Ishikawa (cell line): ENCODE data around the gene VPS11.

Experiments
- TCF12 ChIP-seq: IDR thresholded peaks from 2 replicates; pipeline ENCODE4 v1.6.1; 2012; ENCODE audit warnings: low read depth
- TF ChIP-seq, protein P1 (sequence below): IDR thresholded peaks from 2 replicates; pipeline ENCODE4 v1.6.1; 2012

DNA sequence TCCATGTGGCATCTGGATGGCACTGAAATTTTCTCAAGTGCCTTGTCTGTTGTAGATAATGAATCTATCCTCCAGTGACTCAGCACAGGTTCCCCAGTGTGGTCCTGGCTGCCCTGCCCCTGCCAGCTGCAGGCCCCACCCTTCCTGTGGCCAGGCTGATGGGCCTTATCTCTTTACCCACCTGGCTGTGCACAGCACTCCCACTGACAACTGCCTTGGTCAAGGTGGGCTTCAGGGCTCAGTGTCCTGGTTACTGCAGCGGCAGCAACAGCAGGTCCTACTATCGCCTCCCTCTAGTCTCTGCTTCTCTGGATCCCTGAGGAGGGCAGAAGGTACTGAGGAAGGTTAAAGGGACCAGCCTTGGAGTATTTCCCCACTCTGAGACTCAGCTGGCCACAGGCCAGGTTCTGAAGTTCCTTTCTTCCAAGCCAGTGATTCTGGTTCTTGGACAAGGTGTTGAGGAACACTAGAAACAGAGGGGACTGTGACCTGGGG is 20.2 kb downstream of the VPS11 start:
- TF ChIP-seq TCF12 = no peak
- TF ChIP-seq, protein P1, sequence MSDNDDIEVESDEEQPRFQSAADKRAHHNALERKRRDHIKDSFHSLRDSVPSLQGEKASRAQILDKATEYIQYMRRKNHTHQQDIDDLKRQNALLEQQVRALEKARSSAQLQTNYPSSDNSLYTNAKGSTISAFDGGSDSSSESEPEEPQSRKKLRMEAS = no peak
